ENCODE data around the gene PAWR. TPM values are rescaled to one million over a fixed set of nuclear protein-coding genes. Genes with fewer than 3 reads are reported as not detected.

PAWR gene
- total RNA-seq, 4 donors from 2014 or later, result 54.8 to 159 (median 65.8) TPM

GRCh38 chr12:79681008-79681590 lies 9.7 kb downstream of the PAWR start:
- no peak for DNase-seq (ENCODE audit: low spot score in 2 of 2)
- H3K4me3 ChIP-seq, result no peak overlapping the region
- 81 to 88% methylated on average over 2 of the region's 2 CpGs for WGBS, 2 donors
- no peaks in the 10 kb centered on the region for H3K36me3 ChIP-seq
- TF ChIP-seq, protein P1, sequence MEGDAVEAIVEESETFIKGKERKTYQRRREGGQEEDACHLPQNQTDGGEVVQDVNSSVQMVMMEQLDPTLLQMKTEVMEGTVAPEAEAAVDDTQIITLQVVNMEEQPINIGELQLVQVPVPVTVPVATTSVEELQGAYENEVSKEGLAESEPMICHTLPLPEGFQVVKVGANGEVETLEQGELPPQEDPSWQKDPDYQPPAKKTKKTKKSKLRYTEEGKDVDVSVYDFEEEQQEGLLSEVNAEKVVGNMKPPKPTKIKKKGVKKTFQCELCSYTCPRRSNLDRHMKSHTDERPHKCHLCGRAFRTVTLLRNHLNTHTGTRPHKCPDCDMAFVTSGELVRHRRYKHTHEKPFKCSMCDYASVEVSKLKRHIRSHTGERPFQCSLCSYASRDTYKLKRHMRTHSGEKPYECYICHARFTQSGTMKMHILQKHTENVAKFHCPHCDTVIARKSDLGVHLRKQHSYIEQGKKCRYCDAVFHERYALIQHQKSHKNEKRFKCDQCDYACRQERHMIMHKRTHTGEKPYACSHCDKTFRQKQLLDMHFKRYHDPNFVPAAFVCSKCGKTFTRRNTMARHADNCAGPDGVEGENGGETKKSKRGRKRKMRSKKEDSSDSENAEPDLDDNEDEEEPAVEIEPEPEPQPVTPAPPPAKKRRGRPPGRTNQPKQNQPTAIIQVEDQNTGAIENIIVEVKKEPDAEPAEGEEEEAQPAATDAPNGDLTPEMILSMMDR (IDR thresholded peaks at IDR 0.05), result no peak
- TF ChIP-seq POLR2A (IDR thresholded peaks at IDR 0.05), result no peak
- H3K9me3 ChIP-seq, result no peaks in the 10 kb centered on the region
- peaks cover 0 to 3% (median under 1%) of the 10 kb centered on the region in 4 donors for H3K4me1 ChIP-seq
- no peak overlapping the region for H3K27ac ChIP-seq
- no peaks in the 10 kb centered on the region for H3K27me3 ChIP-seq

- Histone ChIP-seq H3K27me3 (no peaks in the 10 kb centered on the region), H3K27ac (no peak overlapping the region), H3K36me3 (no peaks in the 10 kb centered on the region), H3K4me1 (no peaks in the 10 kb centered on the region), H3K4me3 (no peak overlapping the region), H3K9me3 (no peaks in the 10 kb centered on the region)
- TF ChIP-seq, protein P1 (IDR thresholded peaks at IDR 0.05), result no peak
- TF ChIP-seq POLR2A (IDR thresholded peaks at IDR 0.05) (no peak), EP300 (IDR thresholded peaks at IDR 0.05) (no peak)
- DNase-seq (ENCODE audit: low spot score in 2 of 2), result no peak
- 89 to 93% methylated on average over 4 of the region's 4 CpGs for WGBS, 2 donors
These were observed 10.7 kb downstream of the PAWR start for GRCh38 chr12:79680051-79680450.

GRCh38 chr12:79678306-79678705 lies 12.5 kb downstream of the PAWR start:
- TF ChIP-seq EP300 (IDR thresholded peaks at IDR 0.05), result no peak
- TF ChIP-seq, protein P1 (IDR thresholded peaks at IDR 0.05), result no peak
- no peak for TF ChIP-seq POLR2A (IDR thresholded peaks at IDR 0.05)
- Histone ChIP-seq H3K4me3 (no peak overlapping the region), H3K27ac (no peak overlapping the region), H3K4me1 (no peaks in the 10 kb centered on the region), H3K9me3 (no peaks in the 10 kb centered on the region), H3K36me3 (no peaks in the 10 kb centered on the region), H3K27me3 (no peaks in the 10 kb centered on the region)
- no peak for DNase-seq (ENCODE audit: low spot score in 2 of 2)

- no peak overlapping the region for H3K4me3 ChIP-seq
- TF ChIP-seq POLR2A (IDR thresholded peaks at IDR 0.05), result no peak
- TF ChIP-seq EP300 (IDR thresholded peaks at IDR 0.05), result no peak
- TF ChIP-seq, protein P1 (IDR thresholded peaks at IDR 0.05), result no peak
- 88 to 91% methylated on average over 2 of the region's 2 CpGs for WGBS, 2 donors
- no peak overlapping the region for H3K27ac ChIP-seq
- no peaks in the 10 kb centered on the region for H3K36me3 ChIP-seq
- H3K27me3 ChIP-seq, result no peaks in the 10 kb centered on the region
- no peaks in the 10 kb centered on the region for H3K9me3 ChIP-seq
- no peaks in the 10 kb centered on the region for H3K4me1 ChIP-seq
- DNase-seq (ENCODE audit: low spot score in 2 of 2), result no peak
These were observed 13.1 kb downstream of the PAWR start for GRCh38 chr12:79677672-79678071.

GRCh38 chr12:79676579-79676978 lies 14.2 kb downstream of the PAWR start:
- Histone ChIP-seq H3K27me3 (no peaks in the 10 kb centered on the region), H3K9me3 (peaks cover 0 to 3% (median 0%) of the 10 kb centered on the region in 4 donors), H3K36me3 (no peaks in the 10 kb centered on the region), H3K27ac (no peak overlapping the region), H3K4me3 (no peak overlapping the region), H3K4me1 (no peaks in the 10 kb centered on the region)
- DNase-seq (ENCODE audit: low spot score in 2 of 2), result no peak
- TF ChIP-seq, protein P1 (IDR thresholded peaks at IDR 0.05), result no peak
- TF ChIP-seq POLR2A (IDR thresholded peaks at IDR 0.05) (no peak), EP300 (IDR thresholded peaks at IDR 0.05) (no peak)
- WGBS, 2 donors, result 86 to 87% methylated on average over 2 of the region's 2 CpGs
